Breast epithelium (tissue), 4 donors: ENCODE results near the gene PPFIA4. TPM values are rescaled to one million over a fixed set of nuclear protein-coding genes. Genes with fewer than 3 reads are reported as not detected.

Experiments
- DNase-seq, 2 donors: peaks; one replicate each; pipeline ENCODE4 v3.0.0-alpha.2; 2019; ENCODE audit warnings: low spot score in 2 of 2
- H3K27ac ChIP-seq, 2 donors: fragments of 200-600 bp; sonication (generic) in 1 of 2; one replicate each; pipeline ENCODE4 v1.5.1; 2016 to 2019; ENCODE audit warnings: mild to moderate bottlenecking in 1 of 2
- H3K27me3 ChIP-seq, 2 donors: fragments of 200-600 bp; sonication (generic) in 1 of 2; one replicate each; pipeline versions ENCODE4 v1.5.1 to v1.6.0; 2017 to 2019; ENCODE audit warnings: control low read depth in 1 of 2, mild to moderate bottlenecking in 1 of 2
- H3K36me3 ChIP-seq: fragments of 200-600 bp; one replicate; pipeline ENCODE4 v1.5.1; 2019
- H3K4me1 ChIP-seq, 2 donors: fragments of 200-600 bp; sonication (generic); one replicate each; pipeline ENCODE4 v1.5.1; 2016 to 2019; ENCODE audit warnings: control low read depth in 1 of 2
- H3K4me3 ChIP-seq, 3 donors: fragments of 200-600 bp; sonication (generic); 1 replicate in 2 of 3; 2 replicates in 1 of 3; pipeline ENCODE4 v1.5.1; 2016 to 2019; ENCODE audit warnings: mild to moderate bottlenecking in 3 of 3, moderate library complexity in 2 of 3
- H3K9me3 ChIP-seq, 2 donors: fragments of 200-600 bp; sonication (generic) in 1 of 2; one replicate each; pipeline ENCODE4 v1.5.1; 2016 to 2019; ENCODE audit warnings: control low read depth in 1 of 2
- CTCF ChIP-seq, 3 donors: fragments of 450-650 bp; IDR thresholded peaks; one replicate each; pipeline ENCODE4 v1.5.1; 2016 to 2017; ENCODE audit warnings: antibody characterized with exemption in 3 of 3, mild to moderate bottlenecking in 3 of 3, moderate library complexity in 3 of 3
- POLR2A ChIP-seq: fragments of 450-650 bp; IDR thresholded peaks from one replicate; pipeline ENCODE4 v1.6.1; 2016; ENCODE audit warnings: antibody characterized with exemption, mild to moderate bottlenecking, moderate library complexity
- POLR2AphosphoS5 ChIP-seq, 3 donors: sonication (generic); formaldehyde crosslinking; IDR thresholded peaks; one replicate each; pipeline ENCODE4 v1.6.1; 2017; ENCODE audit warnings: antibody characterized with exemption in 3 of 3
- intact Hi-C: fragments of 100-400 bp; cut with DNase I; formaldehyde crosslinking; loops from one replicate; pipeline ENCODE4 v1.15.1; 2023; ENCODE audit warnings: low total_unique reads
- total RNA-seq, 3 donors: library from RNA; depleted of rRNA; stranded (reverse); fragments of >200 nt; gene quantifications; one replicate each; pipeline ENCODE4 v1.1.0, GENCODE V29; 2016

Gene PPFIA4
- total RNA-seq, 3 donors from 2014 or later = 0.80 to 5.6 (median 2.9) TPM

GRCh38 chr1:203043830-203044545, 17.7 kb downstream of the PPFIA4 start:
- intact Hi-C loops = no loop called here
- TF ChIP-seq CTCF (IDR thresholded peaks at IDR 0.05) (no peak), POLR2A (no peak), POLR2AphosphoS5 (IDR thresholded peaks at IDR 0.05) (no peak)
- H3K27me3 ChIP-seq = no peaks in the 10 kb centered on the region

GRCh38 chr1:203044546-203045250, 18.4 kb downstream of the PPFIA4 start:
- no peaks in the 10 kb centered on the region for H3K36me3 ChIP-seq
- no peaks in the 10 kb centered on the region for H3K4me1 ChIP-seq
- no peak for TF ChIP-seq POLR2AphosphoS5 (IDR thresholded peaks at IDR 0.05)
- TF ChIP-seq CTCF (IDR thresholded peaks at IDR 0.05) = no peak
- no peak for TF ChIP-seq POLR2A
- H3K27ac ChIP-seq = no peak overlapping the region
- H3K27me3 ChIP-seq = no peaks in the 10 kb centered on the region
- DNase-seq = no peak
- intact Hi-C loops = no loop called here
- H3K4me3 ChIP-seq = no peak overlapping the region
- no peaks in the 10 kb centered on the region for H3K9me3 ChIP-seq

More at GRCh38 chr1:203043830-203044545, 17.7 kb downstream of the PPFIA4 start:
- no peak for DNase-seq
- no peaks in the 10 kb centered on the region for H3K4me1 ChIP-seq
- no peaks in the 10 kb centered on the region for H3K9me3 ChIP-seq
- no peak overlapping the region for H3K4me3 ChIP-seq
- no peak overlapping the region for H3K27ac ChIP-seq
- H3K36me3 ChIP-seq = no peaks in the 10 kb centered on the region

GRCh38 chr1:203045336-203045735, 19.0 kb downstream of the PPFIA4 start:
- TF ChIP-seq POLR2A = no peak
- TF ChIP-seq POLR2AphosphoS5 (IDR thresholded peaks at IDR 0.05) = no peak
- TF ChIP-seq CTCF (IDR thresholded peaks at IDR 0.05) = no peak

GRCh38 chr1:203045821-203046594, 19.7 kb downstream of the PPFIA4 start:
- H3K9me3 ChIP-seq = no peaks in the 10 kb centered on the region
- DNase-seq = no peak
- no peaks in the 10 kb centered on the region for H3K4me1 ChIP-seq
- H3K4me3 ChIP-seq = no peak overlapping the region
- no peaks in the 10 kb centered on the region for H3K36me3 ChIP-seq
- no peak overlapping the region for H3K27ac ChIP-seq
- intact Hi-C loops = no loop called here
- TF ChIP-seq POLR2AphosphoS5 (IDR thresholded peaks at IDR 0.05) (no peak), POLR2A (no peak)
- H3K27me3 ChIP-seq = no peaks in the 10 kb centered on the region

More at GRCh38 chr1:203045336-203045735, 19.0 kb downstream of the PPFIA4 start:
- H3K4me1 ChIP-seq = no peaks in the 10 kb centered on the region
- no peaks in the 10 kb centered on the region for H3K9me3 ChIP-seq
- no peaks in the 10 kb centered on the region for H3K27me3 ChIP-seq
- H3K36me3 ChIP-seq = no peaks in the 10 kb centered on the region
- no peak overlapping the region for H3K27ac ChIP-seq
- DNase-seq = no peak
- intact Hi-C loops = no loop called here
- no peak overlapping the region for H3K4me3 ChIP-seq

GRCh38 chr1:203046984-203047630, 20.8 kb downstream of the PPFIA4 start:
- Histone ChIP-seq H3K36me3 (no peaks in the 10 kb centered on the region), H3K27me3 (no peaks in the 10 kb centered on the region), H3K4me1 (no peaks in the 10 kb centered on the region), H3K9me3 (no peaks in the 10 kb centered on the region), H3K27ac (no peak overlapping the region), H3K4me3 (no peak overlapping the region)
- intact Hi-C loops = no loop called here
- DNase-seq = no peak
- TF ChIP-seq POLR2A = no peak
- no peak for TF ChIP-seq CTCF (IDR thresholded peaks at IDR 0.05)
- no peak for TF ChIP-seq POLR2AphosphoS5 (IDR thresholded peaks at IDR 0.05)
